H1 (cell line): ENCODE results near the gene SLITRK1. TPM values are rescaled to one million over a fixed set of nuclear protein-coding genes. Genes with fewer than 3 reads are reported as not detected.

Source experiments
- USF2 ChIP-seq: IDR thresholded peaks from 2 replicates; pipeline ENCODE4 v1.6.1; 2011; ENCODE audit warnings: low read length, improper control_type of control experiment
- polyA plus RNA-seq, 7 experiments: library from polyadenylated mRNA; depleted of rRNA in 3 of 7; stranded (reverse) in 5 of 7; unstranded in 2 of 7; fragments of >200 nt in 5 of 7; fragments of 200-250 nt in 2 of 7; gene quantifications; 1 replicate in 5 of 7; 2 replicates in 1 of 7; 4 replicates in 1 of 7; pipeline versions ENCODE4 v1.2.1 to v1.2.3, GENCODE V29; 2011 to 2013; ENCODE audit warnings: missing spikeins in 2 of 7, mixed read lengths in 2 of 7
- total RNA-seq: library from RNA; stranded (reverse); fragmentation: NEBNext Ultra II Directional; extraction: Animal tissue kit (Norgen Biotek cat#: 25700); gene quantifications from 2 replicates; pipeline ENCODE4 v1.2.1, GENCODE V29; 2021

The SLITRK1 gene
- total and polyA plus RNA-seq, 2 of the 8 experiments (the other 6 are each of a cell fraction or from before 2014, with no cell fraction given): 3.4 to 4.2 TPM

- TF ChIP-seq USF2: no peak
These were observed 5.7 kb downstream of the SLITRK1 start (continued) for GRCh38 chr13:83876546-83876945.
